HEK293 (cell line): ENCODE data around the gene AHCTF1.

Experiments used
- ATF2 ChIP-seq: fragments of 450-650 bp; formaldehyde crosslinking; IDR thresholded peaks from 2 replicates; pipeline ENCODE4 v1.5.1; 2016; ENCODE audit warnings: missing biosample characterization, missing genetic modification characterization, low read depth
- CTCF ChIP-seq: fragments of 450-650 bp; formaldehyde crosslinking; IDR thresholded peaks from 2 replicates; pipeline ENCODE4 v1.5.1; 2016; ENCODE audit warnings: missing biosample characterization, missing genetic modification characterization
- ZBTB7A ChIP-seq: fragments of 450-650 bp; formaldehyde crosslinking; IDR thresholded peaks from 2 replicates; pipeline ENCODE4 v1.5.1; 2016; ENCODE audit warnings: low read depth, missing biosample characterization, missing genetic modification characterization
- ZFP3 ChIP-seq: fragments of 450-650 bp; formaldehyde crosslinking; IDR thresholded peaks from 2 replicates; pipeline ENCODE4 v1.5.1; 2016; ENCODE audit warnings: low read depth, missing biosample characterization, missing genetic modification characterization
- ZNF138 ChIP-seq: fragments of 450-650 bp; formaldehyde crosslinking; IDR thresholded peaks from 2 replicates; pipeline ENCODE4 v1.5.1; 2016; ENCODE audit warnings: missing biosample characterization, missing genetic modification characterization, borderline replicate concordance
- ZNF155 ChIP-seq: fragments of 450-650 bp; formaldehyde crosslinking; IDR thresholded peaks from 2 replicates; pipeline ENCODE4 v1.5.1; 2016; ENCODE audit warnings: missing biosample characterization, missing genetic modification characterization
- ZNF366 ChIP-seq: fragments of 450-650 bp; formaldehyde crosslinking; conservative IDR thresholded peaks from 2 replicates; pipeline ENCODE4 v1.5.1; 2016; ENCODE audit warnings: missing biosample characterization, missing genetic modification characterization

- TF ChIP-seq ZNF138 (tag by site-specific recombination): no peak
- no peak for TF ChIP-seq CTCF
- no peak for TF ChIP-seq ZNF366 (tag by site-specific recombination)
- no peak for TF ChIP-seq ZBTB7A (tag by site-specific recombination)
- TF ChIP-seq ZNF155 (tag by site-specific recombination): no peak
- TF ChIP-seq ZFP3 (tag by site-specific recombination): no peak
- no peak for TF ChIP-seq ATF2 (tag by site-specific recombination)
Observed at GRCh38 chr1:246836209-246836966, 95.4 kb downstream of the AHCTF1 start.
